ENCODE measurements around the gene C10orf67. TPM values are rescaled to one million over a fixed set of nuclear protein-coding genes. Genes with fewer than 3 reads are reported as not detected.

C10orf67 gene
- polyA plus RNA-seq, 1 donor: not detected

GRCh38 chr10:23195846-23196600 lies 148.6 kb downstream of the C10orf67 start:
- DNase-seq: no peak

- DNase-seq: no peak
These were observed 149.4 kb downstream of the C10orf67 start for GRCh38 chr10:23194966-23195845.

- no peak for DNase-seq
These were observed 150.1 kb downstream of the C10orf67 start for GRCh38 chr10:23194471-23194965.

GRCh38 chr10:23193435-23194074 lies 151.0 kb downstream of the C10orf67 start:
- no peak for DNase-seq

GRCh38 chr10:23192712-23193434 lies 151.7 kb downstream of the C10orf67 start:
- DNase-seq: no peak

GRCh38 chr10:23191764-23192711 lies 152.6 kb downstream of the C10orf67 start, which contains the start of gene PTF1A:
Gene PTF1A (plus strand): TSS chr10:23192312. CDS start chr10:23192531, 219 bp downstream.
- no peak for DNase-seq

- no peak for DNase-seq
These were observed 153.5 kb downstream of the C10orf67 start for GRCh38 chr10:23190872-23191763.

GRCh38 chr10:23189024-23189423 lies 155.6 kb downstream of the C10orf67 start:
- no peak for DNase-seq

- DNase-seq: no peak
These were observed 157.4 kb downstream of the C10orf67 start for GRCh38 chr10:23187155-23187554.

GRCh38 chr10:23186697-23187096 lies 157.9 kb downstream of the C10orf67 start:
- DNase-seq: no peak

- DNase-seq: no peak
These were observed 158.4 kb downstream of the C10orf67 start for GRCh38 chr10:23186178-23186577.

GRCh38 chr10:23174977-23175512 lies 169.6 kb downstream of the C10orf67 start:
- no peak for DNase-seq

- DNase-seq: no peak
These were observed 170.3 kb downstream of the C10orf67 start for GRCh38 chr10:23174074-23174976.

- DNase-seq: no peak
These were observed 171.2 kb downstream of the C10orf67 start for GRCh38 chr10:23173214-23174073.

GRCh38 chr10:23172429-23173213 lies 172.0 kb downstream of the C10orf67 start:
- DNase-seq: no peak

GRCh38 chr10:23171232-23171876 lies 173.2 kb downstream of the C10orf67 start:
- peak; percentile 40 for DNase-seq
